ENCODE results near the gene LGALS13.

- TF ChIP-seq CTCF (conservative IDR thresholded peaks at IDR 0.05; ENCODE audit: low read length) (no peak), EZH2phosphoT487 (IDR thresholded peaks at IDR 0.05; ENCODE audit: borderline replicate concordance) (no peak)
Observed at GRCh38 chr19:39603825-39604224, 1.5 kb downstream of the LGALS13 start.
